K562 (cell line): Measurements from ENCODE around the gene H2AZ2. TPM values are rescaled to one million over a fixed set of nuclear protein-coding genes. Genes with fewer than 3 reads are reported as not detected.

Experiments
- ATF1 ChIP-seq, 2 experiments: fragments of 450-650 bp in 1 of 2; IDR thresholded peaks; 2 replicates each; pipeline ENCODE4 v1.6.1; 2016; ENCODE audit warnings: missing compliant biosample characterization in 1 of 2, missing genetic modification characterization in 1 of 2
- EP400 ChIP-seq: fragments of 450-650 bp; IDR thresholded peaks from 2 replicates; pipeline ENCODE4 v1.6.1; 2017; ENCODE audit warnings: antibody characterized with exemption, mild to moderate bottlenecking, moderate library complexity
- FOXA1 ChIP-seq: fragments of 450-650 bp; IDR thresholded peaks from 2 replicates; pipeline ENCODE4 v1.6.1; 2016; ENCODE audit warnings: mild to moderate bottlenecking, borderline replicate concordance
- IRF1 ChIP-seq: sonication (generic); formaldehyde crosslinking; IDR thresholded peaks from 2 replicates; pipeline ENCODE4 v1.8.0; 2022; ENCODE audit warnings: missing genetic modification reagents, mild to moderate bottlenecking, borderline replicate concordance
- NONO ChIP-seq, 2 experiments: fragments of 200-400 bp in 1 of 2; fragments of 450-650 bp in 1 of 2; formaldehyde crosslinking in 1 of 2; IDR thresholded peaks; 2 replicates each; pipeline ENCODE4 v1.6.1; 2017; ENCODE audit warnings: low read depth in 2 of 2, mild to moderate bottlenecking in 2 of 2, moderate library complexity in 2 of 2, low read length in 1 of 2
- NRF1 ChIP-seq, 2 experiments: fragments of 450-650 bp; IDR thresholded peaks in 1 of 2; conservative IDR thresholded peaks in 1 of 2; 2 replicates each; pipeline ENCODE4 v1.6.1; 2014; ENCODE audit warnings: mild to moderate bottlenecking in 2 of 2
- SMAD1 ChIP-seq: fragments of 150-350 bp; IDR thresholded peaks from 2 replicates; pipeline ENCODE4 v1.6.1; 2014; ENCODE audit warnings: low read length, low read depth; ENCODE audit not compliant: partially characterized antibody
- SMARCC2 ChIP-seq: fragments of 450-650 bp; IDR thresholded peaks from 2 replicates; pipeline ENCODE4 v1.6.1; 2017; ENCODE audit warnings: antibody characterized with exemption, moderate library complexity, mild to moderate bottlenecking, low read depth
- TBP ChIP-seq: optimal IDR thresholded peaks from 2 replicates; pipeline ENCODE3; 2011; ENCODE audit warnings: low read depth, low read length, improper control_type of control experiment
- VEZF1 ChIP-seq: fragments of 200-800 bp; sonication (Bioruptor generic); IDR thresholded peaks from 2 replicates; pipeline ENCODE4 v1.6.1; 2017; ENCODE audit warnings: missing genetic modification characterization, missing compliant biosample characterization
- XRCC4 ChIP-seq: IDR thresholded peaks from one replicate; pipeline ENCODE4 v1.6.1; 2011; ENCODE audit not compliant: insufficient read depth, insufficient read length; ENCODE audit errors: extremely low read depth
- ZKSCAN1 ChIP-seq: fragments of 150-350 bp; IDR thresholded peaks from 2 replicates; pipeline ENCODE4 v1.6.1; 2016; ENCODE audit warnings: low read depth, low read length
- ZNF263 ChIP-seq: sonication (generic); formaldehyde crosslinking; IDR thresholded peaks from 2 replicates; pipeline ENCODE4 v1.8.0; 2022; ENCODE audit warnings: mild to moderate bottlenecking, missing genetic modification reagents, borderline replicate concordance
- ZNF431 ChIP-seq: sonication (generic); formaldehyde crosslinking; IDR thresholded peaks from 2 replicates; pipeline ENCODE4 v1.8.0; 2022; ENCODE audit warnings: mild to moderate bottlenecking, missing genetic modification reagents
- ZNF639 ChIP-seq, 2 experiments: fragments of 200-800 bp in 1 of 2; sonication (Bioruptor generic) in 1 of 2; sonication (generic) in 1 of 2; formaldehyde crosslinking in 1 of 2; IDR thresholded peaks in 1 of 2; conservative IDR thresholded peaks in 1 of 2; 2 replicates each; pipeline versions ENCODE4 v1.5.0 to v1.6.1; 2016 to 2020; ENCODE audit warnings: missing compliant biosample characterization in 1 of 2, missing genetic modification characterization in 1 of 2, missing genetic modification reagents in 1 of 2
- polyA plus RNA-seq, 8 experiments: library from polyadenylated mRNA; depleted of rRNA in 4 of 8; stranded (reverse) in 5 of 8; unstranded in 3 of 8; fragments of >200 nt; fragmentation: Nextera tagmentation in 2 of 8; fragmentation: Illumina TruSeq in 1 of 8; extraction: Ambion mirVana in 2 of 8; extraction: Trizol in 1 of 8; gene quantifications; 2 replicates each; pipeline versions ENCODE4 v1.2.1 to v1.2.3, GENCODE V29; 2011 to 2014; ENCODE audit warnings: inconsistent platforms in 1 of 8, missing spikeins in 1 of 8
- total RNA-seq, 7 experiments: library from RNA; depleted of rRNA in 6 of 7; stranded (reverse); fragments of >200 nt in 6 of 7; fragmentation: Illumina TruSeq in 2 of 7; extraction: Trizol in 2 of 7; gene quantifications; 2 replicates each; pipeline versions ENCODE4 v1.2.1 to v1.2.3, GENCODE V29; 2011 to 2021; ENCODE audit warnings: low replicate concordance in 1 of 7

The H2AZ2 gene
- total and polyA plus RNA-seq, 9 of the 15 experiments (the other 6 are each of a cell fraction or from before 2014, with no cell fraction given), result 105 to 382 (median 286) TPM

- TF ChIP-seq SMARCC2 (no peak), XRCC4 (no peak), NRF1 (conservative IDR thresholded peaks at IDR 0.05 in 1 of 2, IDR thresholded peaks at IDR 0.05 in 1 of 2) (peak in 1 of 2 experiments; percentile 25; a peak in 1 of 4 replicates), TBP (peak; percentile 60), NONO (IDR thresholded peaks at IDR 0.05; ENCODE audit: low read depth in 2 of 2, low read length in 1 of 2) (0 out of 4 replicates have a peak, but pooled peaks of 1 of the 2 experiments have one; percentile 36), ZKSCAN1 (no peak), SMAD1 (no peak), VEZF1 (peak; percentile 87), ZNF639 (CRISPR knock-in tag; conservative IDR thresholded peaks at IDR 0.05 in 1 of 2, IDR thresholded peaks at IDR 0.05 in 1 of 2) (no peak), IRF1 (CRISPR knock-in tag) (0 out of 2 replicates have a peak, but pooled peaks have one; percentile 21), ATF1 (CRISPR knock-in tag; IDR thresholded peaks at IDR 0.05) (no peak), ATF1 (tag; IDR thresholded peaks at IDR 0.05) (peak; percentile 60; the same call in 1 of the 2 replicates), ZNF263 (0 out of 2 replicates have a peak, but pooled peaks have one; percentile 7), FOXA1 (no peak), ZNF431 (CRISPR knock-in tag) (peak; percentile 44; the same call in 1 of the 2 replicates), EP400 (peak; percentile 58)
Observed at GRCh38 chr7:44797329-44798258, 50.3 kb downstream of the H2AZ2 start (continued).
